ENCODE results near the gene TIMD4. TPM values are rescaled to one million over a fixed set of nuclear protein-coding genes. Genes with fewer than 3 reads are reported as not detected.
"Not testable (repeated sequence)": the region's sequence is repeated elsewhere in the genome, so short reads cannot be mapped to it uniquely, and the experiment has no call there.

The TIMD4 gene
- total RNA-seq, 3 donors from 2014 or later (not counting 1 experiment from before 2014, with no cell fraction given): 2.6 to 3.6 (median 3.0) TPM

DNA sequence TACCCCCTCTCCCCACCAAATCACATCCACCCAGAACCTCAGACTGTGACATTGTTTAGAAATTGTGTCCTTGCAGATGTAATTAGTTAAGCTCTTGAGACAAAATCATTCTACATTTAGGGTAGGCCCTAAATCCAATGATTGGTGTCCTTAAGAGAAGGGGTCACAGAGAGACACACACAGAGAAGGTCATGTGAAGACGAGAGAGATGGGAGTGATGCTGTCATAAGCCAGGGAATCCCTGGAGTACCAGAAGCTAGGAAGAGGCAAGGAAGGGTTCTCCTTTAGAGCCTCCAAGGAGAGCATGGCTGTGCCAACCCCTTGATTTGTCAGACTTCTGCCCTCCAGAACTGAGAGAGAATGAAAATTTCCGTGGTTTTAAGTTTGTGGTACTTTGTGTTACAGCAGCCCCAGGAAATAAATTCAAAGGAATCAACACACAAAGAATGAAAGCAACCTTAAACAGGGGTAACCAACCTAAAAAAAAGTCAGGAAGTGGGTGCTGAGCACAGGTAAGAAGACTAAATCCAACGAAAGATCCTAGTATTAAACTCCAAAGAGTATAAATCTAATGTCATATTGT is 33.6 kb downstream of the TIMD4 start:
- peak overlapping the region; percentile 44 to 61 for H3K27ac Mint-ChIP-seq
- H3K4me1 ChIP-seq (ENCODE audit: control insufficient read depth, insufficient read depth, low read length): peaks cover 36% of the 10 kb centered on the region
- peaks cover 3 to 5% of the 10 kb centered on the region in 2 donors for H3K9me3 Mint-ChIP-seq
- 57% methylated on average over 2 of the region's 3 CpGs for WGBS (ENCODE audit: insufficient coverage)
- H3K27ac ChIP-seq (ENCODE audit: low read length): peak overlapping the region; percentile 10
- no peaks in the 10 kb centered on the region for H3K27me3 ChIP-seq (ENCODE audit: control insufficient read depth, insufficient read depth, low read length)
- intact Hi-C loops (cut with micrococcal nuclease): loop anchor here (10.0 kb wide), 1 partner anchor 1315 kb away; no protein-coding TSS in a partner anchor
- no peak overlapping the region for H3K4me3 ChIP-seq (ENCODE audit: low read length)
- H3K36me3 ChIP-seq (ENCODE audit: control insufficient read depth, insufficient read depth, low read length): no peaks in the 10 kb centered on the region
- H3K27me3 Mint-ChIP-seq (ENCODE audit: low read depth in 2 of 2): no peaks in the 10 kb centered on the region
- H3K4me1 Mint-ChIP-seq: peaks cover 69 to 71% of the 10 kb centered on the region in 2 donors
- H3K9me3 ChIP-seq (ENCODE audit: control insufficient read depth, insufficient read depth, low read length): no peaks in the 10 kb centered on the region
- peaks cover 5% of the 10 kb centered on the region for H3K36me3 Mint-ChIP-seq
- DNase-seq: peak in 1 of 2 donors; percentile 9
- TF ChIP-seq CTCF (IDR thresholded peaks at IDR 0.05): no peak
- ATAC-seq: no peak
- H3K4me3 Mint-ChIP-seq: peak overlapping the region; percentile 15

DNA sequence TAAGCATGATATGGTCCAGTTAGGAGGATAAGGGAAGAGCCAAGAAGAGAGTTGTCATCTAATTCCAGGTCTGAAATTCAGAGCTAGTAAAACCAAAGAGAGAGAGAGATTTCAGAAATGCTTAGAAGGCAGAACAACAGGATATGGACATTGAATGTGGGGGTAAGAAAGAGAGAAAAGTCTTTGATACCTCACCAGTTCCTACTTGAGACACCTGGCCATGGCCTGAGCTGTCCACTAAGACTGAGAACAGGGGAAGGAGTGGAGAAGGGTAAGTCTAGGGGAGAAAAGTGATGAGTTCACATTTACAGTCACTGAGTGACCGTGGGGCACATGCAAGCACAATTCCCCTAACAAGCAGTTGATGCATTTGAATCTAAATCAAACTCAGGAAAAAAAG is 35.5 kb downstream of the TIMD4 start:
- ATAC-seq (no peak), DNase-seq (no peak)
- 100% methylated on average over 1 of the region's 1 CpG for WGBS (ENCODE audit: insufficient coverage)
- Mint-ChIP-seq H3K27me3 (ENCODE audit: low read depth in 2 of 2) (no peaks in the 10 kb centered on the region), H3K4me1 (peaks cover 58 to 59% of the 10 kb centered on the region in 2 donors), H3K36me3 (peaks cover 5% of the 10 kb centered on the region), H3K27ac (peak overlapping the region in 1 of 2 donors; percentile 43), H3K4me3 (no peak overlapping the region), H3K9me3 (peaks cover 3 to 5% of the 10 kb centered on the region in 2 donors)
- no peaks in the 10 kb centered on the region for H3K9me3 ChIP-seq (ENCODE audit: control insufficient read depth, insufficient read depth, low read length)
- intact Hi-C loops (cut with micrococcal nuclease): loop anchor here (10.0 kb wide), 1 partner anchor 1313 kb away; no protein-coding TSS in a partner anchor
- H3K4me1 ChIP-seq (ENCODE audit: control insufficient read depth, insufficient read depth, low read length): peaks cover 18% of the 10 kb centered on the region
- no peaks in the 10 kb centered on the region for H3K36me3 ChIP-seq (ENCODE audit: control insufficient read depth, insufficient read depth, low read length)
- no peak overlapping the region for H3K4me3 ChIP-seq (ENCODE audit: low read length)
- no peak for TF ChIP-seq CTCF (IDR thresholded peaks at IDR 0.05)
- H3K27ac ChIP-seq (ENCODE audit: low read length): no peak overlapping the region
- H3K27me3 ChIP-seq (ENCODE audit: control insufficient read depth, insufficient read depth, low read length): no peaks in the 10 kb centered on the region

GRCh38 chr5:156925767-156926166 is 37.3 kb downstream of the TIMD4 start:
- not testable (repeated sequence) for H3K27ac Mint-ChIP-seq; H3K36me3 ChIP-seq (ENCODE audit: control insufficient read depth, insufficient read depth, low read length); H3K27ac ChIP-seq (ENCODE audit: low read length); H3K27me3 ChIP-seq (ENCODE audit: control insufficient read depth, insufficient read depth, low read length); H3K9me3 Mint-ChIP-seq; H3K9me3 ChIP-seq (ENCODE audit: control insufficient read depth, insufficient read depth, low read length); DNase-seq; H3K4me3 Mint-ChIP-seq; H3K36me3 Mint-ChIP-seq; H3K4me3 ChIP-seq (ENCODE audit: low read length); ATAC-seq; H3K27me3 Mint-ChIP-seq (ENCODE audit: low read depth in 2 of 2)
- 94% methylated on average over 4 of the region's 4 CpGs for WGBS (ENCODE audit: insufficient coverage)
- H3K4me1 Mint-ChIP-seq: peaks cover 55% of the 10 kb centered on the region in 2 donors
- intact Hi-C loops (cut with micrococcal nuclease): loop anchor here (10.0 kb wide), 1 partner anchor 1311 kb away; no protein-coding TSS in a partner anchor
- H3K4me1 ChIP-seq (ENCODE audit: control insufficient read depth, insufficient read depth, low read length): peaks cover 26% of the 10 kb centered on the region

DNA sequence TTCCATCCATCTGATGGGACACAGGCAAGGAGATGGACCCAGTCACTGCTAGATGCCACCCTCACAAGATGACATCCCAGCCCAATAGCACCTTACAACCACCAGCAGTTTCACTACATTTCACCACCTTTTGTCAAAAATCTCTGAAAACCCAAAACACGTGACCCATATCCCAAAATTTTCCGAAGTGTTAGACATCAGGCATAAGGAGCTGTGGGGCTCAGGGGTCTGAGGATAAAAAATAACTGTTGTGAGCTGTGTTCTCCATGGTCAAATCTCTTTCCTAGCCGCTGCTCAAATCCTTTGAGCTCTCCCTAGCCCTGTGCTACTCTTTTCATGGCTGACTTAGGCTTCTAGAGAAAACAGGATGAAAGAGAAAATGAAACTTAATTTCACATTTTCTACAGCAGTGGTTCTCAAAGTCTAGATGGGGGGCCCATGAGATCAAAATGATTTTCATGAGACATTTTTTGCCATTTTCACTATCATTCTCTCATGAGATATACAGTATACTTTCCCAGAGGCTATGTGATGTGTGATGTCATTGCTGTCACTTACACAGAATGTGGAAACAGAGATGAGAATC is 40.7 kb downstream of the TIMD4 start:
- DNase-seq (peak in 1 of 2 donors; percentile 37), ATAC-seq (peak; percentile 49 to 56 (median 55))
- H3K4me3 Mint-ChIP-seq: peak overlapping the region; percentile 55
- H3K27me3 ChIP-seq (ENCODE audit: control insufficient read depth, insufficient read depth, low read length): no peaks in the 10 kb centered on the region
- H3K36me3 Mint-ChIP-seq: no peaks in the 10 kb centered on the region
- H3K4me3 ChIP-seq (ENCODE audit: low read length): no peak overlapping the region
- no peak for TF ChIP-seq CTCF (IDR thresholded peaks at IDR 0.05)
- H3K36me3 ChIP-seq (ENCODE audit: control insufficient read depth, insufficient read depth, low read length): no peaks in the 10 kb centered on the region
- no peaks in the 10 kb centered on the region for H3K9me3 ChIP-seq (ENCODE audit: control insufficient read depth, insufficient read depth, low read length)
- H3K27ac ChIP-seq (ENCODE audit: low read length): peak overlapping the region; percentile 41
- intact Hi-C loops (cut with micrococcal nuclease): loop anchor here (5.0 to 10.0 kb wide), 2 partner anchors 185 to 1307 kb away; partner anchors contain the start of gene HAVCR2
- H3K9me3 Mint-ChIP-seq: peaks cover 2 to 3% of the 10 kb centered on the region in 2 donors
- peak overlapping the region; percentile 61 to 76 for H3K27ac Mint-ChIP-seq
- peaks cover 61 to 63% of the 10 kb centered on the region in 2 donors for H3K4me1 Mint-ChIP-seq
- no peaks in the 10 kb centered on the region for H3K27me3 Mint-ChIP-seq (ENCODE audit: low read depth in 2 of 2)
- WGBS (ENCODE audit: insufficient coverage): 83% methylated on average over 3 of the region's 3 CpGs
- peaks cover 21% of the 10 kb centered on the region for H3K4me1 ChIP-seq (ENCODE audit: control insufficient read depth, insufficient read depth, low read length)
